BLaER1 (cell line): Measurements from ENCODE around the gene ETFB.

Source experiments
- H3K27ac ChIP-seq: shearing (Covaris generic); formaldehyde crosslinking; 2 replicates; pipeline ENCODE4 v1.8.1; 2022
- H3K27me3 ChIP-seq: shearing (Covaris generic); formaldehyde crosslinking; 2 replicates; pipeline ENCODE4 v1.8.1; 2022
- H3K36me3 ChIP-seq: shearing (Covaris generic); formaldehyde crosslinking; 2 replicates; pipeline ENCODE4 v1.8.1; 2022
- H3K4me1 ChIP-seq: shearing (Covaris generic); formaldehyde crosslinking; 2 replicates; pipeline ENCODE4 v1.8.1; 2022
- H3K4me2 ChIP-seq: shearing (Covaris generic); formaldehyde crosslinking; 2 replicates; pipeline ENCODE4 v1.8.1; 2022
- H3K4me3 ChIP-seq: shearing (Covaris generic); formaldehyde crosslinking; 2 replicates; pipeline ENCODE4 v1.8.1; 2022
- H3K9ac ChIP-seq: shearing (Covaris generic); formaldehyde crosslinking; 2 replicates; pipeline ENCODE4 v1.8.1; 2022
- H3K9me3 ChIP-seq: shearing (Covaris generic); formaldehyde crosslinking; 2 replicates; pipeline ENCODE4 v1.8.1; 2022
- H4K20me1 ChIP-seq: shearing (Covaris generic); formaldehyde crosslinking; 2 replicates; pipeline ENCODE4 v1.8.1; 2022
- Cebpa-rat ChIP-seq: shearing (Covaris generic); IDR thresholded peaks from 2 replicates; pipeline ENCODE4 v1.8.1; 2022

Gene ETFB

GRCh38 chr19:51331193-51331592 lies 35.0 kb downstream of the ETFB start:
- Histone ChIP-seq H3K4me2 (no peak overlapping the region), H3K36me3 (peaks cover 11% of the 10 kb centered on the region), H3K9me3 (peaks cover 25% of the 10 kb centered on the region), H3K4me1 (no peaks in the 10 kb centered on the region), H4K20me1 (no peaks in the 10 kb centered on the region), H3K4me3 (no peak overlapping the region), H3K27ac (no peak overlapping the region), H3K27me3 (peaks cover 28% of the 10 kb centered on the region), H3K9ac (no peak overlapping the region)
- no peak for TF ChIP-seq Cebpa-rat

- TF ChIP-seq Cebpa-rat, result no peak
- Histone ChIP-seq H3K4me2 (no peak overlapping the region), H3K9me3 (peaks cover 25% of the 10 kb centered on the region)
Observed at GRCh38 chr19:51330366-51330765, 35.8 kb downstream of the ETFB start.

GRCh38 chr19:51329411-51329810 lies 36.8 kb downstream of the ETFB start:
- no peaks in the 10 kb centered on the region for H3K4me1 ChIP-seq
- H3K27ac ChIP-seq, result no peak overlapping the region

More at GRCh38 chr19:51330366-51330765, 35.8 kb downstream of the ETFB start:
- peaks cover 11% of the 10 kb centered on the region for H3K36me3 ChIP-seq
- no peak overlapping the region for H3K4me3 ChIP-seq
- no peaks in the 10 kb centered on the region for H4K20me1 ChIP-seq
- no peak overlapping the region for H3K27ac ChIP-seq
- H3K9ac ChIP-seq, result no peak overlapping the region
- H3K27me3 ChIP-seq, result peaks cover 35% of the 10 kb centered on the region
- H3K4me1 ChIP-seq, result no peaks in the 10 kb centered on the region

GRCh38 chr19:51327066-51328001 lies 38.9 kb downstream of the ETFB start:
- peaks cover 11% of the 10 kb centered on the region for H3K36me3 ChIP-seq
- no peak overlapping the region for H3K27ac ChIP-seq
- H3K4me1 ChIP-seq, result peaks cover 8% of the 10 kb centered on the region; the same call in 1 of the 2 replicates
- H3K27me3 ChIP-seq, result peaks cover 35% of the 10 kb centered on the region
- H3K9ac ChIP-seq, result no peak overlapping the region
- peaks cover 25% of the 10 kb centered on the region for H3K9me3 ChIP-seq
- TF ChIP-seq Cebpa-rat, result no peak
- no peaks in the 10 kb centered on the region for H4K20me1 ChIP-seq
- no peak overlapping the region for H3K4me2 ChIP-seq
- H3K4me3 ChIP-seq, result no peak overlapping the region

More at GRCh38 chr19:51329411-51329810, 36.8 kb downstream of the ETFB start:
- peaks cover 25% of the 10 kb centered on the region for H3K9me3 ChIP-seq
- H3K9ac ChIP-seq, result no peak overlapping the region
- H3K36me3 ChIP-seq, result peaks cover 11% of the 10 kb centered on the region
- H4K20me1 ChIP-seq, result no peaks in the 10 kb centered on the region
- no peak for TF ChIP-seq Cebpa-rat
- H3K4me2 ChIP-seq, result no peak overlapping the region
- no peak overlapping the region for H3K4me3 ChIP-seq
- peaks cover 35% of the 10 kb centered on the region for H3K27me3 ChIP-seq

- H3K36me3 ChIP-seq, result peaks cover 11% of the 10 kb centered on the region
- H3K9ac ChIP-seq, result no peak overlapping the region
- no peak for TF ChIP-seq Cebpa-rat
- H3K4me2 ChIP-seq, result no peak overlapping the region
- no peaks in the 10 kb centered on the region for H4K20me1 ChIP-seq
- no peak overlapping the region for H3K27ac ChIP-seq
- peaks cover 35% of the 10 kb centered on the region for H3K27me3 ChIP-seq
- H3K9me3 ChIP-seq, result peaks cover 21% of the 10 kb centered on the region
- H3K4me1 ChIP-seq, result peaks cover 8% of the 10 kb centered on the region; the same call in 1 of the 2 replicates
- no peak overlapping the region for H3K4me3 ChIP-seq
Observed at GRCh38 chr19:51326216-51327065, 39.7 kb downstream of the ETFB start.

GRCh38 chr19:51325161-51325976 lies 40.8 kb downstream of the ETFB start:
- H3K9me3 ChIP-seq, result peaks cover 10% of the 10 kb centered on the region
- H3K9ac ChIP-seq, result no peak overlapping the region
- TF ChIP-seq Cebpa-rat, result no peak
- peaks cover 35% of the 10 kb centered on the region for H3K27me3 ChIP-seq
- H3K27ac ChIP-seq, result no peak overlapping the region
- peaks cover 1% of the 10 kb centered on the region; the same call in 1 of the 2 replicates for H4K20me1 ChIP-seq
- H3K36me3 ChIP-seq, result peaks cover 1% of the 10 kb centered on the region; the same call in 1 of the 2 replicates
- H3K4me3 ChIP-seq, result no peak overlapping the region
- peaks cover 8% of the 10 kb centered on the region; the same call in 1 of the 2 replicates for H3K4me1 ChIP-seq
- no peak overlapping the region for H3K4me2 ChIP-seq

GRCh38 chr19:51324167-51324481 lies 42.1 kb downstream of the ETFB start:
- Histone ChIP-seq H3K4me3 (no peak overlapping the region), H3K27ac (no peak overlapping the region), H3K4me2 (no peak overlapping the region), H3K36me3 (no peaks in the 10 kb centered on the region), H3K4me1 (peaks cover 8% of the 10 kb centered on the region; the same call in 1 of the 2 replicates), H3K9ac (no peak overlapping the region), H4K20me1 (peaks cover 11% of the 10 kb centered on the region; the same call in 1 of the 2 replicates), H3K9me3 (peaks cover 8% of the 10 kb centered on the region; the same call in 1 of the 2 replicates), H3K27me3 (peaks cover 32% of the 10 kb centered on the region)
- TF ChIP-seq Cebpa-rat, result no peak

GRCh38 chr19:51323481-51324166 lies 42.6 kb downstream of the ETFB start:
- Histone ChIP-seq H3K9ac (no peak overlapping the region), H3K4me1 (peaks cover 8% of the 10 kb centered on the region; the same call in 1 of the 2 replicates), H3K4me3 (no peak overlapping the region), H3K27me3 (peaks cover 30% of the 10 kb centered on the region), H3K9me3 (peaks cover 8% of the 10 kb centered on the region; the same call in 1 of the 2 replicates), H3K27ac (no peak overlapping the region), H3K36me3 (no peaks in the 10 kb centered on the region), H3K4me2 (no peak overlapping the region), H4K20me1 (peaks cover 11% of the 10 kb centered on the region; the same call in 1 of the 2 replicates)
- TF ChIP-seq Cebpa-rat, result no peak
